GM21717 (cell line): ENCODE measurements around the gene NBPF20.
A peak's percentile ranks its signal among the peaks of the same experiment; 100 is the strongest.
"Not testable (repeated sequence)": the region's sequence is repeated elsewhere in the genome, so short reads cannot be mapped to it uniquely, and the experiment has no call there.

Experiments used
- ATAC-seq: cut with Tn5 transposase; IDR thresholded peaks from one replicate; pipeline ENCODE4 v1.9.1; 2021; ENCODE audit warnings: mild to moderate bottlenecking, moderate library complexity; ENCODE audit not compliant: unreplicated experiment

NBPF20 gene

GRCh38 chr1:145425436-145426029 is at the start of gene NBPF20:
Gene NBPF20, minus strand, starts transcription at chr1:145425603. Its CDS starts 20,331 bp downstream, at chr1:145405272.
- peak; percentile 91 for ATAC-seq

- ATAC-seq = not testable (repeated sequence)
Observed at GRCh38 chr1:145474837-145475368, 49.5 kb upstream of the NBPF20 start.

- not testable (repeated sequence) for ATAC-seq
Observed at GRCh38 chr1:145472731-145473130, 47.3 kb upstream of the NBPF20 start.

DNA sequence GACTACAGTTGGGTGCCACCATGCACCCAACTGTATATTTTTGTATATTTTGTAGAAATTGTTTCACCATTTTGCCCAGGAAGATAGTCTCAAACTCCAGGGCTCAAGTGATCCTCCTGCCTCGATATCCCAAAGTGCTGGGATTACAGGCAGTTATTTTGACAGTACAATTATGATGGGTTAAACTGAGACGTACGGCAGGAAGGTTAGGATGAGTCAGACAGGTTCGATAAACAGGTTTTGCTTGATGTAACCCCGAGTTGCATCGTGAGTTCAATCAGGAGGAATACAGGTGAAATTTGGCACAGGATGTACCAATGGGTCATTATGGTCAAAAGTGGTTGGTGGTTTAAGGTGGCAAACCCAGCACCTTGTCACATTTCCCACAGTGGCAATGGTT is 46.0 kb upstream of the NBPF20 start:
- ATAC-seq = not testable (repeated sequence)

DNA sequence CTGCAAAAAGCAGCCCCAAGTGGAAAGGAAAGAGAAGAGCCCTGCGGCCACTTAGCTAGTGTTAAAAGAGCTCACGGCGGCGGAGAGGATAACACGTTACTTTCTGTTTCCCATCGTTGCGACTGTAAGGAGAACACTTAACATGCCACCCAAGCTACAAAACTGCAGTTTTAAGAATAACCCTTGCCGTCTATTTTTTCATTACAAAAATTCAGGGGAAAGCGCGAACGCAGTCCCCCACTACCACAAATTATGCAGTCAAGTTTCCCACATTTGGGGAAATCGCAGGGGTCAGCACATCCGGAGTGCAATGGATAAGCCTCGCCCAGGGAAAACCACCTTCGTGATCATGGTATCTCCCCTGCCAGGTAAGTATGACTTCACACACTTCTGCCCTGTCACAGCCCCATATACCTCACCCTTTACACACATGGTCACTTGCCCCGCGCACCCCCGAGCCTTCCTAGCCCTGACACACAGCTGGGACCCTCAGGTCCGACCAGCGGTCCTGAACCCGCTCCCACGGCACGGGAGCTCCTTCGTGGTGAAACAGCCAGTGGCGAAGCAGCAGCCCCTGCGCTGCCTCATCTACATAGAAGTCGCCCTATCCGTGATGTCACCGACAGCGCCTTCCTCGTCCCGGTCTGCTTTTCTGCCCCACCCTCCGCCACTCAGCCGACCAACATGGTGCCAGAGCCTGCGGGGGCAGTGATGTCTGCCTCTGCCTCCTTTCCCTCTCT is 40.2 kb upstream of the NBPF20 start:
- ATAC-seq = peak; percentile 82

DNA sequence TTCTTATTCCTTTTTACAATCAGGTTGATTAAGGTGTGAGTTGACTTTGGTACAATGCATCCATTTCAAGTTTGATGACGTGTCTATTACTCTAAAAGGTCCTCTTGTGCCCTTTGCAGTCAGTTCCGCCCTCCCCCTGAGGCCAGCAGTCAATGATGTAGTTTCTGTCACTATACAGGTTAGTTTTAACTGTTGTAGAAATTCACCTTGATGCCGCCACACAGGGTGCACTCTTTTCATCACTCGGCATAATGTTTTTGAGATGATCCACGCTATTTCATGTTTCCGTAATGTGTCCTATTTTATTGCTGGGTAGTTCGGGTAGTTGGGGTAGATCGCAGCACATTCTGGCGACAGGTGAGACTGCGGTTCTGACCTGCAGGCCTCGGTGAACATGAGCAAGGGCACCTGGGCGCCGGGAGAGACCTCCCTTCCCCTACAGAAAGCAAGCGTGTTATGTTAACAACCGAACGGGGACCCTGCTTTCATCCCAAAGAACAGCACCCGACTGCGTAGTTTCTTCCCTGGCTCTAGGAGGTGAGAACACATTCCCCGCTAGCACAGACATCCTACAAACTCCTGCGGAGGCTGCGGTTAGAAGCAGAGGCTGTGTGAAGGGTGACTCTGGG is 39.4 kb upstream of the NBPF20 start:
- ATAC-seq = peak; percentile 26

DNA sequence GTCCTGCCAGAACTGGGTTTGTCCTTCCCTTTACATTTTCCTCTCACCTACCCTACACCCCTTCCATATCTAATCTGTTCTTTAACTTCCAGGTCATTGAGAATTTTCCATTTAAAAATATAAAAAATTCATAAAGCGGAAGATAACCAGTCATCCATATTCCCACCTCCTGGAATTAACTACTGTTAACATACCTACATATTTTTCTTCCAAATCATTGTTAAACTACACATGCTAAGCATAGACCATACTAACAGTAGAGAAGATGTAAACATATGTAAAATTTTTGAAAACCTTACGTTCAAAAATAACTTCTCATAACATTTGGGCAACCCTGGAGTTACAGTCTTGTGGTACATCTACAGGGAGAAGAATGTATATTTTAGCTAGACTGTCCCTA is 38.6 kb upstream of the NBPF20 start:
- not testable (repeated sequence) for ATAC-seq

- not testable (repeated sequence) for ATAC-seq
Observed at GRCh38 chr1:145460684-145461083, 35.3 kb upstream of the NBPF20 start.

DNA sequence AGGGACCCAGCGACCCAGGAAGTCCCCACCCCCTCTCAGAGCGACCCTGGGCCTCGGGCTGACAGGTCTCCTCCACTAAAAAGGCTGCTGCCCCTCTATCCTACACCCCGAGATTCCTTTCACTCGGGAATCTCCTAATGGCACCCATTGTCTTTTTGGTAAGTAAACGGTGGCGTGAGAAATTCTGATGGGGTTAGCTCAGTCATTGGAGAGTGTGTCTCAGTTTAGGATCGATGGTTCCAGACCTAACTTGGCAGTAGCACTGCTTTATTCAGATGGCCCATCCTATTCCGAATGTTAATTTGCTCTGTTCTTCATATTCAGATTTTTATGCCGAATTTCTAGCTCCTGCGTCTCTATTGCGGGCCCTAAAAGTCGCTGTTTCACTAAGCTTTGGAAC is 34.6 kb upstream of the NBPF20 start:
- not testable (repeated sequence) for ATAC-seq

DNA sequence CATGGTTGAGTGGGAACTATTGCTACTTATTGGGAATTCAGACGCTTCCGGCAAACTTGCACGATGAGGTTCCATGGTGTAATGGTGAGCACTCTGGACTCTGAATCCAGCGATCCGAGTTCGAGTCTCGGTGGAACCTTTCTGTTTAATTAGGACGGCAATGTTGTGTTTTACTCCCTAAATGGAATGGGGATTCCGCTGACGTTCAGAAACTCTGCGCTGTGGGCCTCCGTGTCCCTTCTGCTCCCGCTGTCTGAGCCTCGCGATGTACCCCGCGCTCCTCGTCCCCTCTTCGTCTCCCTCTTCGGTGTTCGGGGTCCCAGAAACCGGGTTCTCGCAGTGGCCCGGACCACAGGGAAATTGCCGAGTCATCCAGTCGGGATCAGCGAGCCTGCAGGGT is 34.2 kb upstream of the NBPF20 start:
- ATAC-seq = not testable (repeated sequence)

- ATAC-seq = not testable (repeated sequence)
Observed at GRCh38 chr1:145459063-145459462, 33.7 kb upstream of the NBPF20 start.

GRCh38 chr1:145454824-145455177 is 29.4 kb upstream of the NBPF20 start:
- not testable (repeated sequence) for ATAC-seq

DNA sequence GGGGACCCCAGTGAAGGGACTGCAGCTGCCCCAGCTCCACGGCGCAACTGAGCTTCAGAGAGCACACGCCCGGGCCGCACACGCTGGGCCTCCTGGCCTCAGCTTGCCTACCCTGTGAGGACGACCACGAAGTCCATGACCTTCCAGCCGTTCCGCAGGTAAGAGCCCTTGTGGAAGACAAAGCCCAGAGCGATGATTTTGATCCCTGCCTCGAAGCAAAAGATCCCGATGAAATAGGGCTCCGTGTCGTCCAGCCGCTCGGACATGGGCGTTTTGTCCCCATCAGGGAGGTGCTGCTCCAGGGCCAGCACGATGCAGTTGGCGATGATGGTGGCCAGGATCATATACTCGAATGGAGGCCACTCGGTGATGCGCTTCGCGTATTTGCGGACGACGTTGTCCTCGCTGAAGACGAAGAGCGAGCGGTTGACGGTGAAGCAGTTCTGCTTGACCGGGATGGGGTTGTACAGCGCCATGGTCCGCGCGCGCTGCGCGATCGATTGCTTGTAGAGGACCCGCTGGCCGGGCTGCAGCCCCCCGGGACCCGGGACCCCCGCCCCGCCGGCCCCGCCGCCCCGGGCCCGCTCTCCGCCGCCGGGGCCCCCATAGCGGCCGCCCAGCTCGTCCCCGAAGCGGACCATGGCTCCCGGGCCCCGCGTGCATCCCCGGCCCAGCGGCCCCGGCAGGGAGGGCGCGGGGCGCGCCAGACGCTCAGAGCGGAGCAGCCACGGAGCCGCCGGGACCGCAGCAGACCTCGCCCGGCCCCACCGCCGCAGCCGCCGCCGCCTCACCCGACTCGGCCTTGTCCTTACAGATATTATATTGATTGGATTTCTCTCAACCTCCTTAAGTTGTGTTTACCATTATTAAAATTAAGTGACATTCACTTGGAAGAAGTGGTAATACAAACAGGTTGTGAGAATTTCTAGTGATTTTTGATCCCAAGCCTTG is 28.7 kb upstream of the NBPF20 start:
- ATAC-seq = not testable (repeated sequence)

GRCh38 chr1:145452506-145452905 is 27.1 kb upstream of the NBPF20 start:
- not testable (repeated sequence) for ATAC-seq

DNA sequence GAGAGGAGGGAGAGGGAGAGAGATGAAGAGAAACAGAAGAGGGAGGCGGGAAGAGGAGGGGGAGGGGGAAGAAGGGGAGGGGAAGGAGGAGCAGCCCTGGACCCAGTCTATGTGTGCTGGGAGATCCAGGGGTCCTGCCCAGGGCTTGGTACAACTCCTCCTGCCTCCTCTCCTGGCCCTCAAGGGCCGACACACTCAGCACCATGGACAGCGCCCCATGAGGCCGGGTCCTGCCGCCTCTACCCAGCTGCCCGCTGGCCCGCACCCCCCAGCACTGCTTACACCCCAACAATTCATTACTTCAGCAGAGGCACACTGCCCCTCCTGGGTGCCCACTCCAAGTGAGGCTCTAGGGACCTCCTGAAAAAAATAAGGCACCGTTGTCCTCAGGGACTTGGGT is 26.5 kb upstream of the NBPF20 start:
- ATAC-seq = not testable (repeated sequence)

- not testable (repeated sequence) for ATAC-seq
Observed at GRCh38 chr1:145445219-145445618, 19.8 kb upstream of the NBPF20 start.

DNA sequence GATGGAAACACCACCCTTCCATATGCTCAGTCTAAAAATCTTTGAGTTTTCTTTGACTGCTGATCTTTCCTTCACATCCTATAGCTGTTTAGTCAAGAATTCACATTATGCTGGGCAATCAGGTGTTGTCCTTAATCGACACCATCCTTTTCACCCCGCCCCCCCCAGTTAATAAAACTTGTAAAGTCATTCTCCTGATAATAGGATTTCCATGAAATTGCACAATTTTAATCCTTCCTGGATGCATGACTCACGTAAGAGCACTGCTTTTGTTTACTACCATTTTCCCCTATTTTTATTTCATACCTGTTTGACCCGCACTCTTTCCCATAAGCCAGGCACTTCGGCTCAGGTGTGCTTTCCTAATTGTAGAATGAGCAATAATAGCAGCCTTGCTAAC is 16.9 kb upstream of the NBPF20 start:
- not testable (repeated sequence) for ATAC-seq

GRCh38 chr1:145431363-145432256 is 6.2 kb upstream of the NBPF20 start:
- not testable (repeated sequence) for ATAC-seq

DNA sequence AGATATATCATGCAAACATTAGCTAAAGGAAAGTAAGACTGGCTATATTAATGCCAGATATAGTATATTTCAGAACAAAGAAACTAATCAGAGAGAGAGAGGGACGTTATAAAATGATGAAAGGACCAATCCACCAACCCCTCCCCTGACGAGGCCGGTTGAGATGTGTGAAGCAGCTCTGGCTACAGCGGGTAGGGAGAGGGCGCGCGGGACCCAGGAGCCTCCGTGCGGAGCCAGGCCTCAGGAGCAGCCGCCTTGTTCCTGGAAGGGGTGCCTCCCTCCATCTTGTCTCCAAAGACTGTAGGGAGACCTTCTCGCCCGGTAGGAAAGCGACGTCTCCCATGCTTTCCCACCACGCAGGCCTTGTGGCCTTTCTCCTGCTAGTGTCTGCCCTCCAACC is 5.4 kb upstream of the NBPF20 start:
- ATAC-seq = not testable (repeated sequence)

DNA sequence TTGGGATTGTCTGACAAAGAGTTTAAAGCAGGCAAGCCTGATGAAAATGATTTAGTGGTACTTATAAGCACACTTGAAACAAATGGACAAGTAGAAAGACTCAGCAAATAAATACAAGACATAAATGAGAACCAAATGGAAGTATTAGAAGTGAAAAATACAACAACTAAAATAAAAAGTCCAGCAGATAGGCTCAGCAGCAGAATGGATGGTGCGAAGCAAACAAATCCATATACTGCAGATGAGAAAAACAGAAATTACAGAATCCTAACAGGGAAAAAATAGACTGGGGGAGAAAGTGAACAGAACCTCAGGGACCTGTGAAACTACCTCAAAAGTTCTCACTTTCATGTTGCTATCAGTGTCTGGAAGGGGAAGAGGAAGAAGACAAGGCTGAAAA is 3.9 kb upstream of the NBPF20 start:
- ATAC-seq = not testable (repeated sequence)
